Adipocyte (in vitro differentiated cells): ENCODE measurements around the gene SCD5.
A peak's percentile ranks its signal among the peaks of the same experiment; 100 is the strongest.

Experiments used
- DNase-seq: peaks from one replicate; pipeline ENCODE4 v3.0.0-alpha.2; 2015; ENCODE audit warnings: low read depth
- H3K27me3 ChIP-seq: replicated peaks from 2 replicates; pipeline ENCODE4 v1.7.0; 2013; ENCODE audit warnings: mild to moderate bottlenecking, low read length, moderate library complexity; ENCODE audit not compliant: control insufficient read depth, insufficient read depth
- H3K36me3 ChIP-seq: 2 replicates; pipeline ENCODE4 v1.7.0; 2013; ENCODE audit warnings: low read length, mild to moderate bottlenecking, moderate library complexity; ENCODE audit not compliant: control insufficient read depth, insufficient read depth, severe bottlenecking
- H3K4me1 ChIP-seq: 2 replicates; pipeline ENCODE4 v1.7.0; 2013; ENCODE audit warnings: mild to moderate bottlenecking, low read length, moderate library complexity; ENCODE audit not compliant: control insufficient read depth, insufficient read depth
- H3K4me3 ChIP-seq: 2 replicates; pipeline ENCODE4 v1.7.0; 2013; ENCODE audit warnings: mild to moderate bottlenecking, low read length, moderate library complexity
- H3K9ac ChIP-seq: 2 replicates; pipeline ENCODE4 v1.7.0; 2013; ENCODE audit warnings: mild to moderate bottlenecking, low read length, moderate library complexity
- H3K9me3 ChIP-seq: 2 replicates; pipeline ENCODE4 v1.7.0; 2013; ENCODE audit warnings: mild to moderate bottlenecking, low read length, moderate library complexity; ENCODE audit not compliant: control insufficient read depth

Gene SCD5

GRCh38 chr4:82741188-82741587, 57.4 kb downstream of the SCD5 start:
- no peak overlapping the region for H3K4me3 ChIP-seq
- H3K9ac ChIP-seq = no peak overlapping the region
- no peaks in the 10 kb centered on the region for H3K36me3 ChIP-seq
- H3K9me3 ChIP-seq = no peaks in the 10 kb centered on the region
- DNase-seq = no peak
- no peaks in the 10 kb centered on the region for H3K4me1 ChIP-seq
- H3K27me3 ChIP-seq = no peaks in the 10 kb centered on the region

- Histone ChIP-seq H3K4me1 (no peaks in the 10 kb centered on the region), H3K9me3 (no peaks in the 10 kb centered on the region), H3K36me3 (no peaks in the 10 kb centered on the region), H3K4me3 (no peak overlapping the region), H3K27me3 (no peaks in the 10 kb centered on the region), H3K9ac (no peak overlapping the region)
- peak; percentile 25 for DNase-seq
These were observed 59.1 kb downstream of the SCD5 start for GRCh38 chr4:82739287-82740190.

DNA sequence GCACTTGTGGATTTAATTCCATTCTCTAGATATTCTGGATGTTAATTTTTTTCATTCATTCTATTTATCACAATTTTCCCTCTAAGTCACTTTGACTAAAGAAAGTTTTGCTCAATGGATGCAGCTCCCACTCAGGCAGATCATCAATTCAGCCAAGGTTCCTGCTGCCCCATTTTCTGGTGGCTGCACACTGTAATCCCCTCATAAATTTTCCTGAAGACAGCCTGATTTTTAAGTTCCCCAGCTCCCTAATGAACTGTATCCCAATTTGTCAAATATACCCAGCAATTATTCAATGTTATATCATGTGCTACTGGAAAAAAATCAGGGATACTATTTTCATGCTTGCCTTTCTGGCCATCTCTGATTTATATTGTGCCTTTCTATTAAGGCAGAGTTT, 61.2 kb downstream of the SCD5 start:
- H3K4me3 ChIP-seq = no peak overlapping the region
- no peaks in the 10 kb centered on the region for H3K4me1 ChIP-seq
- no peak for DNase-seq
- H3K9me3 ChIP-seq = no peaks in the 10 kb centered on the region
- no peaks in the 10 kb centered on the region for H3K36me3 ChIP-seq
- H3K27me3 ChIP-seq = no peaks in the 10 kb centered on the region
- no peak overlapping the region for H3K9ac ChIP-seq

DNA sequence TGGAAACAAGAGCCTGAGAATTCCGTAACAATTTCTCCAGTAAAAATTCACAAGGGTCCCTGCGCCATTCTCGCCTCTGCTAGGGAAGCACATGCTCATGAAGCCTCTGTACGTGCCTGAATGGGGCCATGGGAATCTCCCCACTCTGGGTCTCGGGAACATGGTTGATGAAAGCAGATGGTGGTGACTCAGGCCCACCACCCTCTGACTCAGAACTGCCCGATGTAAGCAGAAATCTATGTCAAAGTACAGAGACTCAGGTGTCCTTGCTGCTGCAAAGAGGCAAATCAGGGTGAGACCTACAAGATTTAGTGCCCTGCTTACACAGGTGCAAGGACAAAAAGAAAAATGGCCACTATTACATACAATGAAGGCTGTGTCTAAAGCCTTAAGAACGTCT, 65.0 kb downstream of the SCD5 start:
- Histone ChIP-seq H3K9ac (no peak overlapping the region), H3K4me3 (no peak overlapping the region), H3K9me3 (no peaks in the 10 kb centered on the region), H3K36me3 (no peaks in the 10 kb centered on the region), H3K27me3 (no peaks in the 10 kb centered on the region), H3K4me1 (no peaks in the 10 kb centered on the region)
- peak; percentile 33 for DNase-seq

GRCh38 chr4:82728301-82728700, 70.3 kb downstream of the SCD5 start:
- no peak for DNase-seq

DNA sequence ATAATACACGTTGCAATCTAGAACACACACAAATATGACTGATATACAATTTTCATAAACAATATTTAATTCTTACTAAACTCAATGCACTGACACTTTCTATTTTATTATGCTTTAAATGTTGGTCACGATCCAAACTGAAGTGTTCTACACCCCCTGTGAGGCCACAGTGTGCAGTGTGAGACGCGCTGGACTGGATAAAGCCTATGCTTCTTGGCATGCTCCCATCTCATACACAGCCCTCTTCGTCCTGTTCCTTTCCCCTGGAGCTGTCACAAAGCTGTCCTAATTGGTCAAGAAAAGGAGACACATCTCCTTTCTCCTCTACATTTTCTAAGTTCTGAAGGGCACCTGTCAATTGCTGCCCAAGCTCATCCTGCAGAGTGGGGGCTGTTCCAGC, 72.0 kb downstream of the SCD5 start:
- Histone ChIP-seq H3K27me3 (no peaks in the 10 kb centered on the region), H3K36me3 (no peaks in the 10 kb centered on the region), H3K9ac (no peak overlapping the region), H3K4me1 (no peaks in the 10 kb centered on the region), H3K9me3 (no peaks in the 10 kb centered on the region), H3K4me3 (no peak overlapping the region)
- DNase-seq = no peak

More at GRCh38 chr4:82728301-82728700, 70.3 kb downstream of the SCD5 start:
- Histone ChIP-seq H3K4me3 (no peak overlapping the region), H3K36me3 (no peaks in the 10 kb centered on the region), H3K4me1 (no peaks in the 10 kb centered on the region), H3K27me3 (no peaks in the 10 kb centered on the region), H3K9me3 (no peaks in the 10 kb centered on the region), H3K9ac (no peak overlapping the region)

DNA sequence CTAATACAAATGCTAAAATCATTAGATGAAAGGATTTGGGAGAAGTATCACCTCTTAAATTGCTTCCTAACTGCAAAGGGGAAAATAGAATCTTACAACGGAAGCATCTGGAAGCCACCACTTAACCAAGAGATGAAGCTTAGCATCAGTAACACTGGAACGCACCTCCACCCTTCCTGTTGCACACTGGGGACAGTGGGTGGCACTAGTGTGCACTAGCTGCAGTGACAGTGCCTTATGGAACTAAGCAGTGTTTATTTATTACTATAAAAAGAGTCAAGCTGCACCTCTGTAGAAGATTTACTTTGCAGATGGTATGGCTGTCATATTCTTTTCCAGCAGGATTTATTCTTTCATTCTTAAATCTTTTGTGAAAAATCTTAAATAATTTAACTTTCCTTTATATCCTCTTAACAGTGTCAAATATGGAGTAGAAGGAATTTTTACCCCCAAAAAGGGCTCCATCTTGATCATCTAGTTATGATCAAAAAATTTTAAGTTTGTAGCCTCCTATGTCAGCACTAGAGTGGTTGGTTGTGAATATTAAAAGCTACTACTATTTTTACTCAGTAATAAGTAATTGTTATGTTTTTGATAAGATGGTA, 76.7 kb downstream of the SCD5 start:
- H3K9ac ChIP-seq = no peak overlapping the region
- H3K4me1 ChIP-seq = peaks cover 24% of the 10 kb centered on the region
- H3K36me3 ChIP-seq = no peaks in the 10 kb centered on the region
- H3K4me3 ChIP-seq = no peak overlapping the region
- H3K9me3 ChIP-seq = no peaks in the 10 kb centered on the region
- peak; percentile 42 for DNase-seq
- no peaks in the 10 kb centered on the region for H3K27me3 ChIP-seq

- no peaks in the 10 kb centered on the region for H3K36me3 ChIP-seq
- no peaks in the 10 kb centered on the region for H3K9me3 ChIP-seq
- H3K4me3 ChIP-seq = peak overlapping the region; percentile 45
- no peaks in the 10 kb centered on the region for H3K27me3 ChIP-seq
- peak overlapping the region; percentile 63 for H3K9ac ChIP-seq
- H3K4me1 ChIP-seq = peaks cover 41% of the 10 kb centered on the region
- no peak for DNase-seq
These were observed 80.2 kb downstream of the SCD5 start for GRCh38 chr4:82718162-82718940.

- DNase-seq = peak; percentile 55
- peak overlapping the region; percentile 64 for H3K4me3 ChIP-seq
- no peaks in the 10 kb centered on the region for H3K9me3 ChIP-seq
- peaks cover 41% of the 10 kb centered on the region for H3K4me1 ChIP-seq
- peak overlapping the region; percentile 72 for H3K9ac ChIP-seq
- H3K27me3 ChIP-seq = no peaks in the 10 kb centered on the region
- no peaks in the 10 kb centered on the region for H3K36me3 ChIP-seq
These were observed 82.6 kb downstream of the SCD5 start for GRCh38 chr4:82715731-82716617.

GRCh38 chr4:82713856-82714255, 84.7 kb downstream of the SCD5 start:
- Histone ChIP-seq H3K9me3 (no peaks in the 10 kb centered on the region), H3K27me3 (no peaks in the 10 kb centered on the region), H3K36me3 (no peaks in the 10 kb centered on the region), H3K4me1 (peaks cover 37% of the 10 kb centered on the region), H3K4me3 (no peak overlapping the region), H3K9ac (no peak overlapping the region)
- no peak for DNase-seq
